Stimulated activated CD8-positive, alpha-beta memory T cell treated with anti-CD3 and anti-CD28 coated beads, Interleukin-7, amount 100 ng/mL, for 1 hour (primary cell): Measurements from ENCODE around the gene SLC25A38.

Experiments
- DNase-seq, 2 donors: peaks; one replicate each; pipeline ENCODE4 v3.0.0-alpha.2; 2020; ENCODE audit warnings: low read depth in 2 of 2

The SLC25A38 gene

GRCh38 chr3:39433642-39434041 lies 50.5 kb downstream of the SLC25A38 start:
- DNase-seq = no peak

GRCh38 chr3:39434574-39434973 lies 51.4 kb downstream of the SLC25A38 start:
- no peak for DNase-seq

GRCh38 chr3:39435006-39435748 lies 52.0 kb downstream of the SLC25A38 start:
- DNase-seq = no peak

GRCh38 chr3:39438880-39439279 lies 55.7 kb downstream of the SLC25A38 start:
- DNase-seq = no peak

GRCh38 chr3:39440316-39440715 lies 57.1 kb downstream of the SLC25A38 start:
- no peak for DNase-seq

- no peak for DNase-seq
Observed at GRCh38 chr3:39443530-39443929, 60.4 kb downstream of the SLC25A38 start.

- no peak for DNase-seq
Observed at GRCh38 chr3:39445927-39446326, 62.8 kb downstream of the SLC25A38 start.

GRCh38 chr3:39446444-39446843 lies 63.3 kb downstream of the SLC25A38 start:
- no peak for DNase-seq
